GM21723 (cell line): Measurements from ENCODE around the gene STRAP.
"Not testable (repeated sequence)": the region's sequence is repeated elsewhere in the genome, so short reads cannot be mapped to it uniquely, and the experiment has no call there.

ENCODE experiments used
- ATAC-seq: cut with Tn5 transposase; IDR thresholded peaks from one replicate; pipeline ENCODE4 v1.9.1; 2021; ENCODE audit warnings: mild to moderate bottlenecking, moderate library complexity; ENCODE audit not compliant: unreplicated experiment

The STRAP gene

DNA sequence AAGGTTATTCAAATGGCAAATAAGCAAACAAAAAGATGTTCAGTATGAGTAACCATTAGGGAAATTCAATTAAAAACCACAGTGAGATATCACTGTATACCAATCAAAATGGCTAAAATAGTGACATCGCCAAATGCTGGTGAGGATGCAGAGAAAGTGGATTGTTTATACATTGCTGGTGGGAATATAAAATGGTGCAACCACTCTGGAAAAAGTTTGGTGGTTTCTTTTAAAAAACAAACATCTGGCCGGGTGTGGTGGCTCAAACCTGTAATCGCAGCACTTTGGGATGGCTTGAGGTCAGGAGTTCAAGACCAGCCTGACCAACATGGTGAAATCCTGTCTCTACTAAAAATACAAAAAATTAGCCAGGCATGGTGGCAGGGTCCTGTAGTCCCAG, 14.0 kb upstream of the STRAP start:
- no peak for ATAC-seq

DNA sequence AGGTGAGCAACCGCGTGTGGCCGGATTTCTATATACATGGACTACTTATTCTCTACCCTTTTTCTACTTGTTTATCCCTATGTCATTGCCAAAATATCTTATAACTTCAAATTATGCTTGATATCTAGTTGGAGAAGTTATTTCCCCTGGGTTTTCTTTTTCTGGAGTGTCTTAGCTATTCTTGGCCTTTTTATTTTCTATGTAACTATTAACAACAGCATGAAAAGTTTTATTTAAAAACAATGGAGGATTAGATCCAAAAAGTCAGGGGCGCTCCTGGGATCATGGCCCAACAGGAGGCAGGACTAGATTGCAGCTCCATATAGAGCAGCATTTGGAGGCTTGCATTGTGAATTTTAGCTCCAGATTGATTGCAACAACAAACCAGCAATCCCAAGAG, 8.6 kb upstream of the STRAP start:
- ATAC-seq: no peak

DNA sequence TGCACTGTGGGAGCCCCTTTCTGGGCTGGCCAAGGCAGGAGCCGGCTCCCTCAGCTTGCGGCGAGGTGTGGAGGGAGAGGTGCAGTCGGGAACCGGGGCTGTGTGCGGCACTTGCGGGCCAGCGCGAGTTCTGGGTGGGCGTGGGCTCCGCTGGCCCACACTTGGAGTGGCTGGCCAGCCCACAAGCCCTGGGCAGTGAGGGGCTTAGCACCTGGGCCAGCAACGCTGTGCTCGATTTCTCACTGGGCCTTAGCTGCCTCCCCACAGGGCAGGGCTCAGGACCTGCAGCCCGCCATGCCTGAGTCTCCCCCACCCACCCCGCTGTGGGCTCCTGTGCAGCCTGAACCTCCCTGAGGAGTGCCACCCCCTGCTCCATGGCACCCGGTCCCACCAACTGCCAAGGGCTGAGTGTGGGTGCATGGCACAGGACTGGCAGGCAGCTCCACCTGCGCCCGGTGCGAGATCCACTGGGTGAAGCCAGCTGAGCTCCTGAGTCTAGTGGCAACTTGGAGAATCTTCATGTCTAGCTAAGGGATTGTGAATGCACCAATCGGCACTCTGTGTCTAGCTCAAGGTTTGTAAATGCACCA, 7.5 kb upstream of the STRAP start:
- not testable (repeated sequence) for ATAC-seq

DNA sequence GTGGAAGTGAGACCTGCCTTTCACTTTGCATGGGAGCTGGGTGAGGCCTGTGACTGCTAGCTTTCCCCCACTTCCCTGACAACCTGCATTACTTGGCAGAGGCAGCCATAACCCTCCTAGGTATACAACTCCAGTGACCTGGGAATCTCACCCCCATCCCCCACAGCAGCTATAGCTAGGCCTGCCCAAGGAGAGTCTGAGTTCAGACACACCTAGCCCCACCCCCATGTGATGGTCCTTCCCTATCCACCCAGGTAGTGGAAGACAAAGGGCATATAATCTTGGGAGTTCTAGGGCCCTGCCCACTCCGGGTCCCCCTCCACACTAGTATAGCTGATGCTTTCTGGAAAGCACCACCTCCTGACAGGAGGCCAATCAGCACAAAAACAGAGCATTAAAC, 6.3 kb upstream of the STRAP start:
- ATAC-seq: no peak

DNA sequence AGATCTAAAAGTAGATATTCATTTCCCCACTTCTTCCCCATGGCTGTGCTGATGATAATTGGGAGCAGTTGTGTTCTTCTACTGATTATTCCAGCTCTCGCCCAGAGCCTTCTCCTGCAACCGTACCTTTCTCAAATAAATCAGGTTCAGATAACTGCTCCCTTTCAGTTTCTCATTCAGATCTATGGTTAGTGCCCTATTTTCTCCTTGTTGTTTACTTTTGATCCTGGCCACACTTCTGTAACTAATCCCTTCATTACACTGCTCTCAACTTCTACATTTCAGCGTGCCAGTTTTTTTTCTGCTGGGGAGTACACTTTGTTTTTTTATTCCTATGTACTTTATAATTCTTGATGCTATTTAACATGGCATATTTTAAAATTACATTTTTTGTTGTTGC, 2.8 kb upstream of the STRAP start:
- ATAC-seq: no peak

DNA sequence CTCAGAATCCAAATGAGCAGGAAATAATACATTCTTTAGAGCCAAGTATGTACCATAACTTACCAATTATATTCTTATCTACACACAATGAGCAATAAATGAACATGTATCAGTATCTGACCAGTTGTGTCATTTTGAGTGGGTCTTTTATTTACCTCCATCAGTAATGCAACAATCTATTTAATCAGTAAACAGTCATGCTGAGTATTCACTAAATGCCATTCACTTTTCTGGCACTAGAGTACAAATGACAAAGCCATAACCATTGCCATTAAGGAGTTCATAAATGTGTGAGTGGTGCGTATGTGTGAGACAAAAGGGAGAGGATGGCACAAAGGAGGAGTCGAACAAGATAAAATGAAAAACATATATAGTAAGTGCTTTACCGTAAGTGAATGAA, 1.5 kb upstream of the STRAP start:
- ATAC-seq: no peak

DNA sequence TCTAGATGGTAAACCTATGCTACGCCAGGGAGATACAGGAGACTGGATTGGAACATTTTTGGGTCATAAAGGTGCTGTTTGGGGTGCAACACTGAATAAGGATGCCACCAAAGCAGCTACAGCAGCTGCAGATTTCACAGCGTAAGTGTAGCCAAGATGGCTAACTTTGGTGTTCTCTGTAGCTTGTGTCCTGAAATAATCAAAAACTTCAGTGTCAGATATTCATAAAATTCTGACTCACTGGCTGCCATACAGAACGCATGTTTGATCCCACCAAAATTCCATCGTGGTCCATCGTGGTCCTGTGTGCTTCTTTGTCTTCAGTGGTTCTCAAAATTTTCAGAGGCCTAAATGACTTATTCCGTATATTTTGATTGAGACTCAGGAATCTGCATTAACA, 1.3 kb downstream of the STRAP start:
- ATAC-seq: no peak

DNA sequence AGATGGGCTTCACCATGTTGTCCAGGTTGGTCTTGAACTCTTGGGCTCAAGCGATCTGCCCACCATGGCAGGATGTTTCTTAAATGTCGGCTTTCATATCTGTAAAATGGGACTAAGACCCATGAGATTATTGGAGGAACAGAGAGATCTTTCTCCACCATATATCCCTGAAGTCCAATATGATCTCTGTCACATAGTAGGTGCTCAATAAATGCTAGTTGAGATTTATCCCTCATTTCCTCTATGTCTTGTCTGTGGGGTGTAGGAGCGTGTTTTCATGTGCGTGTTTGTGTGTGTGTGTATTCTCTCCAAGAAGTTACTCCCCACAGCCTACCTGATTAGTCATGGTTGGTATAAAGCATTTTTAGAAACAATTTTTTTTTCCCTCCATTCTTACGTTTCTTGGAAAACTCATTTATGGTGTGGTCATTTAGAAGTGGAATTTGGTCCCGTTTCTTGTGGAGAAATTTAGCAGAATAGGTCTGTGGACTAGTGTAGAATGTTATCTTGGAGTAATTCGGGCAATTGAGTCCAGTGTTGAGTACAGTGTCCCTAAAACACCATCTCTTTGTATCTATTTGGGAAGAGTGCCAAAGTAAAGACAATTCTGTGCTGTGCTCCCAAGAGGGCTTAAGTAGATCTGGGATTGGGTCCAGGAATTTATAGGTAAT, 4.3 kb downstream of the STRAP start:
- ATAC-seq: no peak

DNA sequence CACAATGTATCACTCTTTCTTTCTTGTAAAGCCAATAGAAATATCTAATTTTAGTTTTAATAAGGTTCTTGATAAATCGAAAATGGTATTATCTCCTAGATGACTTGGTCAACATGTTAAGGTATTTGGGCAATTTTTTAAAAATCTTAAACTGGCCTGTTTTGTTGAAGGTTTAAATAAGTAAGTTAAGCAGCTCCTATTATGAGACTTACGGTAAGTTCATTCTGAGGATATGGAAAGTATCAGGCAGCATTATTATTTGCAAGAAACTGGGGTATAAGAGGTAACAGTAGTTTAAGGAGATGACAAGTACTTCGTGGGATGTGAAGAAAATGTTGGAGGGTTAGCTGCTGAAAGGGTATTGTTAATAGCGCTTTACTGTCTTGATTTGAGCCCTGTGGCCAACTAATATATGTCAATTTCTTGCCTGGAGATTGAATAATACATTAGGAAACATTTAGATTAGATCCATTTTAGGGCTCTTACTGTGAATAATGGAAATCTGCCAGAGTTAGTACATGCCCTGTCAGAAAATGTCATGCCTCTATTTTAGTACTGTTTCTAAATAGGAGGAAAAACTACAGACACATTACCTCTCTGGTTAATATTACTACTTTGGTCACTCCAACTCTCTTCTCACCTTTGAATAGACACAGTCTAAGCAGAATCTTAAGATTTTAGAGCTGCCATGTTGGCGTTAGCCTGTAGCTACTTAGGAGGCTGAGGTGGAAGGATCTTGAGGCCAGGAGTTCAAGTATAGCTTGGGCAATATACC, 5.0 kb downstream of the STRAP start:
- ATAC-seq: no peak

DNA sequence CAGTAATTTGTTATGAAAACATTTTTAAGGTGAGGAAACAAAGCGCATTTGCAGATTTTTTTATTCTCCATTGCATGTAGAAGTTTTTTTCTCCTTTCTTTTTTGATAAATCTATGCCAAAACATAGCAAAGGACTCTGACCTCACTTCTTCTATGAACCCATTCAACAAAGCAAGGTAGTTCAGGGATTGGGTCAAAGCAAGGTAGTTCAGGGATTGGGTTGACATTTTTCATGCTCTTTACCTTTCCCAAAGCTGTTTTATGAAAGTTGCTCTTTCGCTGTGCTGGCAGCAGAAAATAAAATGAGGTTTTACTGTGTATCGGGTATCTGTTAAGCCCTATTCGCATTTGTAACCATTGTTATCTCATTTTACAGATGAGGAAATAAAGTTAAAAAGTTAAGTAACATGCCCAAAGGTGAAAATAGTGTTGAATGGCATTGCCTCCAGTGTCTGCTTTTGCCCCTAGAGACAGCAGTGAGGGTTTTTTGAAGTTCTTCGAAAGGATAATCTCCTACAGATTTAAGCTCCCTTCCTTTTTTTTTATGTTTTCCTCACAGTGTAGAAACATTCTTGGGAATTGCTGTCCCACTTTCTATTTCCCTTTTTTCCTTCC, 10.6 kb downstream of the STRAP start:
- ATAC-seq: no peak

DNA sequence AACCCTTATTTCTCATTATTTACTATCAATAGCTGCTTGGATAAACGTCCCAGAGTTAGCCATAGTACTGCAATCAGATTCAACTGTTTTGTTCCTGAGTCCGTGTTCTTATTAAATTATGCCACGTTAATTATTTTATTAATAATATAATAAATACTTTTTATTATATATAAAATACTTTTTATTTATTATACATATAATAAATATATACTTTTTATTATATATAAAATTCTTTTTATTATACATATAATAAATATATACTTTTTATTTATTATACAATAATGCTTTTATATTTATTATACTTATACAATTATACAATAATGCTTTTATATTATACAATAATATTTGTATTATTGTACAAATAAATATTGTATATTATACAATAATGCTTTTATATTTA, 11.1 kb downstream of the STRAP start:
- ATAC-seq: no peak

DNA sequence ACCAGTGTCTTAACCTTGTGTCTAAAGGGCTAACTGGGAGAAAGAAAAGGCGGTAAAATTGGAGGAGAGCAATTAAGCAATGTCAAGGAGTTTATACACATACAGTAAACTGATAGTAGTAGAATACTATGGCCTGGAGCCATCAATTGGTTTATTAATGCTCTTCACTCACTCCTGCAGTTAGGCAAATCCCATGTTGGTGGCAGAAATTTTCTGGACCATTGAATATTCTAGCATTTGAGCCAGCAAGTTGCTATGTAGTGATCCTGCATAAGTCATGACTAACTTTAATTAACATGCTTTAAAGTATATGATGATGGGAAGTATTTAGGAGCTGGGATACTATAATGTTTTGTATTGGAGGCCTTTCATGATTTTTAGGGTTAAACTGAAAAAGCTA, 14.7 kb downstream of the STRAP start:
- ATAC-seq: no peak

DNA sequence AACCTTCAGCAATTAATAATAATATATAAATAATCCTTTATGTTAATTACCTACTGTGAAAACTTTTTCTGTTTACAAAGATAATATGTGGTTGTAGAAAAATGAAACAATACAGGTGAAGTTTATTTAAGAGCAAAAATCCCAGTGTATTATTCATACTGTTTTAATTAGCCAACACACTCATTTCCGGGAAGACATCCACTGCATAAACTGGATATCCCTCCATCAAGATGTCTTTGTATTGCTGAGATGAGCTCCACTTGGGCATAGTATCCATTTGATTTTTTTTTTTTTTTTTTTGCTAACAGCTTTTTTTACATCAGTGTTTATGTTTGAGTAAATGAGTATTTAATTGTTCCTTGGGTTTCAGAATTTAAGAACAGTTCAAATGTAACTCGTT, 15.2 kb downstream of the STRAP start:
- no peak for ATAC-seq

DNA sequence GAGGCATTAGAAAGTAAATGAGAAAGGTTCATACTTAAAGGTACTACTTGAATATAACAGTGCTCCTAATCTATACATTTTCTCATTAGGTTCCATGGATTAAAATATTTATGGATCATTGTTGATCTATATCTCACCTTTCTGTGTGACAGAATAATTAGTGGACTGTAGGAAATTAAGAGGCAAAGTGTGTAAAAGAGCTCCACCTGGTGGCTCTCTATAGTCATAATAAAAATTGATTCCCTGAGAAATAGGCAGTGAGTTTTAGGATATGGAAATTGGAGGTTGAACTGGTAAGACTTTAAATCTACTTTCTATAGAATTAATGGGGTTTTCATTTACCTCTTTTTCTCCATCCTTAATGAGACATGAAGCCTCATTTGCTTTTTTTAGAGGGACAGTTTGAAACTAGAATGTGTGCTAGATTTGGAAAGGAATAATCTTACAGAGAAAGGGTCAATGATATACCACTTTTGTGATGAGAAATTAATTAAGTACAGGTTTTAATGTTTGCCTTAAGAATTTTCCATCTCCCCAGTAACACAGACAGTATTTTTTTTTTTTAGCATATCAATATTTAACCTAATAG, 17.2 kb downstream of the STRAP start:
- no peak for ATAC-seq

DNA sequence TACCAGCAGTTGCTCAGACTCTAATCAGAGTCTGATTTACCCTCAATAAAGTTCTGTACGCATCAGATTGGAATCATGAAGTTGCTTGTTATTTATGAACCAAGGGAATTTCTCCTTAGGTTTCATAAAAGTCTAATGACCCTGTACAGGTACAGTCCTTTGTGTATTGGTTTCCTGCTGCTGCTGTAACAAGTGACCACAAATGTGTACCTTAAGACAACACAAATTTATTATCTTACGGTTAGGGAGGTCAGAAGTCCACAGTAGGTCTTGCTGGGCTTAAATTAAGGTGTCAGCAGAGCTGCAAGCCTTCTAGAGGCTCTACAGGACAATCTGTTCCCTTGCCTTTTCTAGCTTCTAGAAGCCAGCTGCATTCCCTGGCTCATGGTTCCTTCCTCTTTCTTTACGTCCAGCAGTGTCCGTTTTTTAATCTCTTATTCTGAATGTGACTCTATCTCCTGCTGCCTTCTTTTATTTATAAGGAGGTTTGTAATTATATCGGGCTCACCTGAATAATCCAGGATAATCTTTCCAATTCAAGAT, 22.3 kb downstream of the STRAP start:
- ATAC-seq: no peak

DNA sequence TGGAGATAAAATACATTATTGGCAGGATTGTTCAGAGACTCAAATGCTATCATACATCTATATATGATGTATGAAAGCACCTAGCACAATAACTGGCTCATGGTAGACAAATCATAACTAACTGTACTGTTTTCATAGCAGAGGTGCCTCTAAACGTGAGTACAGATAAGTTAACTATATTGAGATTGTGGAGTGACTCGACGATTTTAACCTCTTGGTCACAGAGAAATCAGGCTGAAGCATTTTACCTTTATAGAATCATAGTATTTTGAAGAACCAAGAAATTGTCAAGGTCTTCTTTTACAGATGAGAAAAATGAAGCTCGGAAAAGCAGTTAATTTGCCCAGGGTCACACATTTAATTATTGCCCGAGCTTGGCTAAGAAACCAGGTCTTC, 28.3 kb downstream of the STRAP start:
- ATAC-seq: no peak

DNA sequence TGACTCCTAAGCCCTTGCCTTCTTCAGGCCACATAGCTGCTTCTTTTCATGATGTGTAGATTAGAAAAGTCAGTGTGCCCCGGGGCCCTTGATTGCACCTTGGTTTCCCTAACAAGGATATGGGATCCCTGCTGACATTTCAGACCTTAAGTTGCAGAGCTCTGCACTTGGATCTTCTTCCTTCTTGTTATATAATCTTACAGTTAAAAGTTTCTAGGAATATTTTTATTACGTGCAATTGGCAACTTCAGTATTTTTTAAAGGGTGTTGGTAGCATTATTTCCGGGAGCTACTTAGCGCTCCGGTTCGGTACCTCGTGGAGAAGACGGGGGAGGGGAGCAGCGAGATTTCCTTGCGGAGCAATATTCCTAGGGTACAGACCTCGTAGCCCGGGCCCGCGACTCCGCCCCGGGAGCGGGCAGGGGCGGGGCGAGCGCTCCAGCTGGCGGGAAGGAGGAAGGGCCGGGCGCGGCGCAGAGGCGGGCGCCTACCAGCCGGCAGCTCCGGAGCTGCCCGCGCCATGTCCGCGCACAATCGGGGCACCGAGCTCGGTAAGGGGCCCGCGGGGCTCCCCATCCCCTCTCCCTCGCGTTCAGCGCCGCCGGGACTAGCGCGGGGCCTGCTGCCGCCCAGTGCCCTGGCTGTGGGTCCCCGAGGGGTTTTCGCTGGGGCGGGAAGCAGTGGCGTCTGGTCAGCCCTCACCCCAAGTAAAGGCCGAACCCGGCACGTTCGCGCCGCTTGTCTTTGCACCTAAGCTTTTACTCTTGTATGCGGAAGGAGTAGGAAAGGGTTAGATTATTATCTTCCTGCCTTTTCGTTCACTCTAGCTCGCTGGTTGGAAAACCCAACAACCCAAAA, 28.9 kb downstream of the STRAP start, which contains the start of gene DERA:
Gene DERA (plus strand): TSS at position 469 of the 858 bp plus-strand sequence. CDS start 52 bp downstream, at position 521.
- ATAC-seq: peak; percentile 93

DNA sequence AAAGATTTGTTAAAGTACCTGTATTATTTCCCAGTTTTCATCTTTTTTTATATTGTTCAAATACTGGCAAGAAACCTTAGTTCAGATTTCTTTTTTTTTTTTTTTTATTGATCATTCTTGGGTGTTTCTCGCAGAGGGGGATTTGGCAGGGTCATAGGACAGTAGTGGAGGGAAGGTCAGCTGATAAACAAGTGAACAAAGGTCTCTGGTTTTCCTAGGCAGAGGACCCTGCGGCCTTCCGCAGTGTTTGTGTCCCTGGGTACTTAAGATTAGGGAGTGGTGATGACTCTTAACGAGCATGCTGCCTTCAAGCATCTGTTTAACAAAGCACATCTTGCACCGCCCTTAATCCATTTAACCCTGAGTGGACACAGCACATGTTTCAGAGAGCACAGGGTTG, 29.7 kb downstream of the STRAP start:
- ATAC-seq: not testable (repeated sequence)

DNA sequence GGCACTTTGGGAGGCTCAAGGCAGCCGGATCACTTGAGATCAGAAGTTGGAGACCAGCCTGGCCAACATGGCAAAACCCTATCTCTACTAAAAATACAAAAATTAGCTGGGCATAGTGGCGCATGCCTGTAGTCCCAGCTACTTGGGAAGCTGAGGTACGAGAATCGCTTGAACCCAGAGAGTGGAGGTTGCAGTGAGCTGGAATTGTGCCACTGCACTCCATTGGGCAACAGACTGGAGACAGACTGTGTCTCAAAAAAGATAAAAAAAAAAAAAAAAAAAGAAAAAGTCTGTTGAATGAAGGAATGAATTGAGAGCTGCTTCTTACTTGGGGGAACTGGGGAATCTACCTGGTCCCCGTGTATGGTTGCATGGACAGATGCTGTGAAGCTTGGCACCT, 31.9 kb downstream of the STRAP start:
- not testable (repeated sequence) for ATAC-seq

DNA sequence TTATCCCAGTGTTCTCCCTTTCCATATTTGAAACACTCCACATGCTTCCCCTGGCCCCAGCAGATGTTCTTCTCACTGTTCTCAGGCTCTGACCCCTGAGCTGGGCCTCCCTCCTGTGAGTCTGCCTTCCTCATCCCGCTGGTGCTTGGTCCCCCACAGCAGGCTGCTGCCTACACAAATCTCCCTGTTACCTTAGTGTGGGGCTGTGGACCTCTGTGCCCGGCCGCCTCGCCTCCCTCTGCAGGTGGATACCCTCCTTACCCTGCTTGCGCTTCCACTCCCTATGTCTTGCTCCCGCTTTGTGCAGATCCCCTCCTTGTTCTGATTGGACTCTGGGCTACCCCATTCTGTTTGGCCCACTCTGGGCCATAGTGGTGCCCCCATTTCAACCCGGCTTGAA, 35.9 kb downstream of the STRAP start:
- no peak for ATAC-seq
